Measurements from ENCODE around the gene STON2.

Gene STON2

DNA sequence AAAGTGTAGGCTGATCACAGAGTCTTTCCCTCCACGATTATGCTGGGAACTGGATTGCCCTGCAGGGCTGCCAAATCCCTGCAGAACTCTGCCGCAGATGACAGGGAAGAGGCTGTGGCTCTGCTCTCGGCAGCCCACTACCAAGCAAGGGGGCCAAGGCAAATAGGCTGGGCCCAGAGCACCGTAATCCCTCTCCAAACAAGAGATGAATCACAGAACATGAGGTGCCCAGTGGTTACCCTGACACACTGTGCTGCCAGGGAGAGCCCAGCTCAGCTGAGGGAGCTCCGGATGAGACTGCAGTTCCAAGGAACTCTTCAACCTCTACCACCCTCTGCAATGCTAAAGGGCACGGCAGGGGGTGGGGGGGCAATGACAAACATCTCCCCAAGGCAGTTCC, 33.9 kb downstream of the STON2 start:
- H3K4me3 ChIP-seq (ENCODE audit: low read depth, low read length) = no peak overlapping the region
- TF ChIP-seq, protein P1, sequence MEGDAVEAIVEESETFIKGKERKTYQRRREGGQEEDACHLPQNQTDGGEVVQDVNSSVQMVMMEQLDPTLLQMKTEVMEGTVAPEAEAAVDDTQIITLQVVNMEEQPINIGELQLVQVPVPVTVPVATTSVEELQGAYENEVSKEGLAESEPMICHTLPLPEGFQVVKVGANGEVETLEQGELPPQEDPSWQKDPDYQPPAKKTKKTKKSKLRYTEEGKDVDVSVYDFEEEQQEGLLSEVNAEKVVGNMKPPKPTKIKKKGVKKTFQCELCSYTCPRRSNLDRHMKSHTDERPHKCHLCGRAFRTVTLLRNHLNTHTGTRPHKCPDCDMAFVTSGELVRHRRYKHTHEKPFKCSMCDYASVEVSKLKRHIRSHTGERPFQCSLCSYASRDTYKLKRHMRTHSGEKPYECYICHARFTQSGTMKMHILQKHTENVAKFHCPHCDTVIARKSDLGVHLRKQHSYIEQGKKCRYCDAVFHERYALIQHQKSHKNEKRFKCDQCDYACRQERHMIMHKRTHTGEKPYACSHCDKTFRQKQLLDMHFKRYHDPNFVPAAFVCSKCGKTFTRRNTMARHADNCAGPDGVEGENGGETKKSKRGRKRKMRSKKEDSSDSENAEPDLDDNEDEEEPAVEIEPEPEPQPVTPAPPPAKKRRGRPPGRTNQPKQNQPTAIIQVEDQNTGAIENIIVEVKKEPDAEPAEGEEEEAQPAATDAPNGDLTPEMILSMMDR (IDR thresholded peaks at IDR 0.05; ENCODE audit: low read depth, low read length, missing control alignments) = no peak
- no peak for DNase-seq (ENCODE audit: low read depth)

DNA sequence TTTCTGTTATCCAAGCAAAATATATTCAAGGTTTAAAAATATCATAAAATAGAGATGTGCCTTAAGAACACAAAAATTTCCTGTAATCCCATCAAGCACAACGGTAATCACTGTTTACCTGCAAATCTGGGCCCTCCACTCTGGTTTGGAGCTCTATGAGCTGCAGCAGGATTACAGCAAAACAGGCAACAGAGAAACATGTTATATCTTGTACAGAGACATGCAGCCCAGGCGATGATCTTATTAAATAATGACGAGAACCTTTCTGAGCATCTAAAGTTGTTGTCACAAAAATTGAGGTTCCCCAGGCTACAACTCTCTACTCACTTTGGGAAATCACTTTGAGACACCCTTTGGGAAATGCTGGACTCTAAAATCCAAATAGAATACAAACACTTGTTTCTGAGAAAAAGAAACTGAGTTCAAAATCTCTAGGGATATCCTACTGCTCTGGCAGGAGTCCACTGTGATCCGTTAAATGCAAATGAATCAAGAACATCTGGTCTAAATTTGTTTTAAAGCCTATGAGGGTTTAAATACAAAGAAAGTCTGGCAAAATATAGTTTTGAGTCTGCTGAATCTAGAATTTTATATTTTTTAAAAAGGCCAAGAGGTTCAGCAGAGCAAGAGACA, 36.3 kb downstream of the STON2 start:
- TF ChIP-seq, protein P1 (IDR thresholded peaks at IDR 0.05; ENCODE audit: low read depth, low read length, missing control alignments) = no peak
- no peak for DNase-seq (ENCODE audit: low read depth)
- H3K4me3 ChIP-seq (ENCODE audit: low read depth, low read length) = no peak overlapping the region

DNA sequence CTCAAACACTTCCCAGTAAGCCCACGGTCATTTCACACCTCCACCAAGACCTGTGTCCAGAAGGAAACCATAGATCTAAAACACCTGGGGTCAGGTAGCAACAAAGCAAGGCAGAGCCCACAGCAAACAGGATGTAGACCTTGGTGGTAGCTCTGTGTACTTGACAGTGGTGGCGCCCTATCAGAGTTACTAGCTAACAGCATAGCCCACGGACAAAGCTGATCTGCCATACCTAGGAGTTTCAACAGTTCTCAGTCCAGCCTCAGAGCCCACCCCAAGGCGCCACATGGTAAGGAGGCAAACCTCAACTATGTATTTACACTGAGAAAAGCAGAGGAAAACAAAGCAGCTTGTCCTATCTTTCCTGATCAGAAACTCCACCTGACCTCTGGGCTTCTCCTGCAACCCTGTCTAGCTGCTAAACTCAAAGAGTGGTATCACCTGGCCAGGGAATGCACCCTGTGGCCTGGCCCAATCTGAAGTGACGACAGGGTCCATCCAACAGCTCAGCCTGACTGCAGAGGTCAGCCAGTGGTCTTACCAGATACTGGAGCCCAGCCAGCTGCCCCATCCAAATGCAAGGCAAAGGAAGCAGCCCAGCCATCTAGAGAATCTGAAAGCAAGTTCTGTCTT, 46.3 kb downstream of the STON2 start:
- TF ChIP-seq, protein P1 (IDR thresholded peaks at IDR 0.05; ENCODE audit: low read depth, low read length, missing control alignments) = no peak
- DNase-seq (ENCODE audit: low read depth) = no peak
- no peak overlapping the region for H3K4me3 ChIP-seq (ENCODE audit: low read depth, low read length)

DNA sequence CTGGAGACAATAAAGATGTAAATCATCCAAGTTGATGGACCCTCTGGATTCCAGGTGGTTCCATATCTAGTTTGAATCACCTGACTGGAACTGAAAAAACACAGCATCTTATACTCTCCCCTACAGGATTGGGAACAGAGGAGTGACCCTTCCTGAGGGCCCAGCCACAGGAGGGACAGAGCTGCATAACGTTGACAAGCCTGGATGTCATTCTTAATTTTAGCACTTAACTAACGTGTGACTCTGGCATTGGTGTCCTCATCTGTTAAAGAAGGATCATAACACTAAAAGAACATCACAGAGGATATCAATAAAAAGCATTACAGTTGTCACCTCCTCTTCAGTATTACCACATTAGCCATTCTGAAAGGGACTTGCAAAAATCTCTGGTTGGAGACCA, 47.7 kb downstream of the STON2 start:
- TF ChIP-seq, protein P1 (IDR thresholded peaks at IDR 0.05; ENCODE audit: low read depth, low read length, missing control alignments) = no peak
- DNase-seq (ENCODE audit: low read depth) = no peak
- no peak overlapping the region for H3K4me3 ChIP-seq (ENCODE audit: low read depth, low read length)

DNA sequence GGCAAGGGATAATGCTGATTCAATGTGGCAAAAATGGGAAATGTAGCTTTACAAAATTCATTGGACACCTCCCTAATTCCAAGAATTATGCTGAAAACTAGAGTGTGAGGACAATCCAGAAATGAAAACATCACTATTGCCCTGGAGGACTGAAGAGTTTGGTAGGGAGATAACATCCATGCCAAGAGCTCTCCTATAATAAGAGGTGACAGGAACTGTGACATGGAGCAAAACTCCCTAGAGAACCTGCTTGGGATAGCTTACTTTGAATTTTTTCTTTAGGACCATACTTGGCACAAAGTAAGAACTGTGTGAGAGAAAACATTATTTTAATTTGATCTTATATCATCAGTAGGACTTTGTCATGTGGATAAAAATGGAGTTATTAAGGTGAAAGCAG, 48.9 kb downstream of the STON2 start:
- TF ChIP-seq, protein P1 (IDR thresholded peaks at IDR 0.05; ENCODE audit: low read depth, low read length, missing control alignments) = no peak
- DNase-seq (ENCODE audit: low read depth) = no peak
- no peak overlapping the region for H3K4me3 ChIP-seq (ENCODE audit: low read depth, low read length)

DNA sequence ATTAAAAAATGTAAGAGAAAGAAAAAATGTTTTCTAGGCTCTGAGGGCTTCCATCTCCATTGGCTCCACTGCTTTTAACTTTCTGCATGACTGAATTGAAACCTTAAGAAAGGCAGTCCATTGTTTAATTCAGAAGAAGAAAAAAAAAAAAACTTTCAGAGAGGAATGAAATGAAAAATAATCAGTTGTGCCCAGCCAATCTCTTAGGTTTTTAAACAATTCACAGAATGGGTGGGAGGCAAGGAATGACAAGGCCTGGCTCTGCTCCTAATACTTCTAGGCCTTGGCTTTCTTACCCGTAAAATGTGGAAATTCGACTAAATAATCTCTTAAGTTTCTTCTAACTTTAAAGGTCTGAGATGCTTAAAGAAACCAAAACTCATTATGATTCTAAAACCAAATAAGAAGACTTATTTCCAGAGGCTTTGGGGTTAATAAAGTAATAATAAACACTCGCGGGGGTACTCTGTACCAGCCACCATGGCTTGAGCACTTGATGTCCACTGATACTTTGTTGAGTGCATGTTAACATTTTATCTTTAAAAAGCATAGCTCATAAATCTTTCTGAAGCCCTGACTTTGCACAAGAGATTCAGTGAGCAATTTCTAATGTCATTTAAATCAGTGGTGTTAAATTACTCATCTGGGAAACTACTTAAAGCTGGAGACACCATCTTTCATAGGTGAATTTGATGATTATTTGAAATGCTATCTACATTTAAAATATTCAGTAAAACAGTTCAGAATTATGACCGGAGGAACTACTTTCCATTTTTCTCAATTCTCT, 49.6 kb downstream of the STON2 start:
- no peak overlapping the region for H3K4me3 ChIP-seq (ENCODE audit: low read depth, low read length)
- no peak for DNase-seq (ENCODE audit: low read depth)
- TF ChIP-seq, protein P1 (IDR thresholded peaks at IDR 0.05; ENCODE audit: low read depth, low read length, missing control alignments) = no peak
